Liver (tissue), 9 donors: Measurements from ENCODE around the gene HS3ST4. TPM values are rescaled to one million over a fixed set of nuclear protein-coding genes. Genes with fewer than 3 reads are reported as not detected.

Experiments used
- DNase-seq: peaks from one replicate; pipeline ENCODE4 v3.0.0-alpha.2; 2017; ENCODE audit warnings: low spot score
- H3K27ac ChIP-seq, 2 donors: one replicate each; pipeline ENCODE4 v1.7.0; 2013; ENCODE audit warnings: inconsistent platforms in 2 of 2, low read length in 2 of 2, control low read depth in 1 of 2, low read depth in 1 of 2, mild to moderate bottlenecking in 1 of 2
- H3K27me3 ChIP-seq, 4 donors: one replicate each; pipeline versions ENCODE4 v1.6.1 to v1.7.0; 2013; ENCODE audit warnings: low read length in 3 of 4, inconsistent platforms in 1 of 4, mild to moderate bottlenecking in 1 of 4, moderate library complexity in 1 of 4; ENCODE audit not compliant: control insufficient read depth in 4 of 4, insufficient read depth in 4 of 4
- H3K36me3 ChIP-seq, 4 donors: one replicate each; pipeline versions ENCODE4 v1.6.1 to v1.7.0; 2013; ENCODE audit warnings: low read length in 3 of 4, mild to moderate bottlenecking in 3 of 4, low read depth in 1 of 4, moderate library complexity in 1 of 4; ENCODE audit not compliant: control insufficient read depth in 4 of 4, insufficient read depth in 3 of 4
- H3K4me1 ChIP-seq, 4 donors: one replicate each; pipeline versions ENCODE4 v1.6.1 to v1.7.0; 2013; ENCODE audit warnings: low read length in 3 of 4, mild to moderate bottlenecking in 3 of 4, moderate library complexity in 1 of 4; ENCODE audit not compliant: control insufficient read depth in 4 of 4, insufficient read depth in 4 of 4
- H3K4me3 ChIP-seq, 3 donors: one replicate each; pipeline versions ENCODE4 v1.6.1 to v1.7.0; 2013; ENCODE audit warnings: low read length in 3 of 3, control low read depth in 1 of 3, low read depth in 1 of 3, mild to moderate bottlenecking in 1 of 3
- H3K9ac ChIP-seq, 2 donors: one replicate each; pipeline ENCODE4 v1.7.0; 2013; ENCODE audit warnings: low read length in 2 of 2, mild to moderate bottlenecking in 2 of 2, moderate library complexity in 2 of 2, control low read depth in 1 of 2, low read depth in 1 of 2
- H3K9me3 ChIP-seq, 4 donors: one replicate each; pipeline versions ENCODE4 v1.6.1 to v1.7.0; 2013; ENCODE audit warnings: low read length in 3 of 4; ENCODE audit not compliant: control insufficient read depth in 4 of 4
- ATF3 ChIP-seq: IDR thresholded peaks from 2 replicates; pipeline ENCODE4 v1.6.1; 2016; ENCODE audit warnings: antibody characterized with exemption
- CTCF ChIP-seq: fragments of 150-350 bp; IDR thresholded peaks from 2 replicates; pipeline ENCODE4 v1.5.1; 2017; ENCODE audit warnings: improper control_type of control experiment, low read depth, low read length; ENCODE audit not compliant: missing input control
- EGR1 ChIP-seq, 2 donors: IDR thresholded peaks; 2 replicates each; pipeline ENCODE4 v1.6.1; 2016 to 2018; ENCODE audit warnings: antibody characterized with exemption in 2 of 2, low read depth in 2 of 2
- FOXA1 ChIP-seq: IDR thresholded peaks from 2 replicates; pipeline ENCODE4 v1.6.1; 2016; ENCODE audit warnings: antibody characterized with exemption
- FOXA2 ChIP-seq: IDR thresholded peaks from 2 replicates; pipeline ENCODE4 v1.6.1; 2016; ENCODE audit warnings: antibody characterized with exemption
- HNF4A ChIP-seq, 2 donors: conservative IDR thresholded peaks; 2 replicates each; pipeline ENCODE4 v1.6.1; 2016; ENCODE audit warnings: antibody characterized with exemption in 2 of 2, mild to moderate bottlenecking in 2 of 2
- HNF4G ChIP-seq: IDR thresholded peaks from 2 replicates; pipeline ENCODE4 v1.6.1; 2016; ENCODE audit warnings: antibody characterized with exemption
- JUND ChIP-seq, 2 donors: IDR thresholded peaks; 2 replicates each; pipeline ENCODE4 v1.6.1; 2016; ENCODE audit warnings: antibody characterized with exemption in 2 of 2
- MAX ChIP-seq: IDR thresholded peaks from 2 replicates; pipeline ENCODE4 v1.6.1; 2016; ENCODE audit warnings: antibody characterized with exemption
- NR2F2 ChIP-seq: IDR thresholded peaks from 2 replicates; pipeline ENCODE4 v1.6.1; 2016; ENCODE audit warnings: antibody characterized with exemption
- RAD21 ChIP-seq, 2 donors: IDR thresholded peaks; 2 replicates each; pipeline ENCODE4 v1.6.1; 2016; ENCODE audit warnings: antibody characterized with exemption in 2 of 2, mild to moderate bottlenecking in 2 of 2
- REST ChIP-seq: IDR thresholded peaks from 2 replicates; pipeline ENCODE4 v1.6.1; 2016; ENCODE audit warnings: antibody characterized with exemption, mild to moderate bottlenecking
- RXRA ChIP-seq, 2 donors: IDR thresholded peaks; 2 replicates each; pipeline ENCODE4 v1.6.1; 2017 to 2018; ENCODE audit warnings: antibody characterized with exemption in 2 of 2, mild to moderate bottlenecking in 1 of 2
- TAF1 ChIP-seq: conservative IDR thresholded peaks from 2 replicates; pipeline ENCODE4 v1.6.1; 2016; ENCODE audit warnings: antibody characterized with exemption, mild to moderate bottlenecking
- ZBTB33 ChIP-seq: IDR thresholded peaks from 2 replicates; pipeline ENCODE4 v1.6.1; 2016; ENCODE audit warnings: antibody characterized with exemption
- WGBS: extraction: QIAGEN DNeasy Blood & Tissue Kit; methylation state at CpG from one replicate; pipeline ENCODE4 v1.1.7; 2013; 5-methylcytosine and 5-hydroxymethylcytosine counted together
- polyA plus RNA-seq, 2 donors: library from polyadenylated mRNA; stranded (reverse) in 1 of 2; unstranded in 1 of 2; fragments of 200-250 nt in 1 of 2; fragments of >200 nt in 1 of 2; fragmentation: Nextera tagmentation in 1 of 2; extraction: Ambion mirVana in 1 of 2; gene quantifications; one replicate each; pipeline versions ENCODE4 v1.2.1 to v1.2.3, GENCODE V29; 2013 to 2015
- total RNA-seq, 2 donors: library from RNA; depleted of rRNA; stranded (reverse); fragments of >200 nt; gene quantifications; one replicate each; pipeline ENCODE4 v1.2.3, GENCODE V29; 2014
- donor health status: healthy.
- donor health status: healthy.
- donor health status: healthy.
- donor health status: healthy.
- donor health status: healthy.

The HS3ST4 gene
- total and polyA plus RNA-seq, 4 donors: not detected

- no peak overlapping the region for H3K27ac ChIP-seq
- TF ChIP-seq ATF3 (no peak), HNF4A (conservative IDR thresholded peaks at IDR 0.05) (no peak), MAX (no peak), HNF4G (no peak), CTCF (no peak), RXRA (IDR thresholded peaks at IDR 0.05) (no peak), TAF1 (no peak), RAD21 (IDR thresholded peaks at IDR 0.05) (no peak), JUND (IDR thresholded peaks at IDR 0.05) (no peak), FOXA2 (no peak), REST (no peak)
- H3K4me1 ChIP-seq: no peaks in the 10 kb centered on the region
- 58% methylated on average over 1 of the region's 1 CpG for WGBS
- no peak overlapping the region for H3K4me3 ChIP-seq
- peaks cover 0 to 3% (median 0%) of the 10 kb centered on the region in 4 donors for H3K9me3 ChIP-seq
- no peak overlapping the region for H3K9ac ChIP-seq
- no peaks in the 10 kb centered on the region for H3K36me3 ChIP-seq
- no peak for DNase-seq
- peaks cover 0 to 6% (median 5%) of the 10 kb centered on the region in 4 donors for H3K27me3 ChIP-seq
Observed at GRCh38 chr16:25783226-25783625, 91.5 kb downstream of the HS3ST4 start.

- no peaks in the 10 kb centered on the region for H3K9me3 ChIP-seq
- WGBS: 46% methylated on average over 4 of the region's 4 CpGs
- no peak overlapping the region for H3K27ac ChIP-seq
- no peaks in the 10 kb centered on the region for H3K36me3 ChIP-seq
- TF ChIP-seq EGR1 (IDR thresholded peaks at IDR 0.05; ENCODE audit: low read depth in 2 of 2) (no peak), RXRA (IDR thresholded peaks at IDR 0.05) (no peak), FOXA2 (no peak)
- no peak overlapping the region for H3K4me3 ChIP-seq
- H3K4me1 ChIP-seq: no peaks in the 10 kb centered on the region
- no peak for DNase-seq
- no peak overlapping the region for H3K9ac ChIP-seq
- peaks cover 0 to 4% (median 0%) of the 10 kb centered on the region in 4 donors for H3K27me3 ChIP-seq
Observed at GRCh38 chr16:25785361-25785760, 93.6 kb downstream of the HS3ST4 start.

GRCh38 chr16:25786748-25787147 is 95.0 kb downstream of the HS3ST4 start:
- no peaks in the 10 kb centered on the region for H3K4me1 ChIP-seq
- no peak overlapping the region for H3K27ac ChIP-seq
- DNase-seq: no peak
- no peaks in the 10 kb centered on the region for H3K36me3 ChIP-seq
- H3K27me3 ChIP-seq: peaks cover 0 to 4% (median 1%) of the 10 kb centered on the region in 4 donors
- H3K9me3 ChIP-seq: no peaks in the 10 kb centered on the region
- 74% methylated on average over 4 of the region's 4 CpGs for WGBS
- H3K4me3 ChIP-seq: no peak overlapping the region
- H3K9ac ChIP-seq: no peak overlapping the region
- TF ChIP-seq FOXA1 (no peak), RXRA (IDR thresholded peaks at IDR 0.05) (no peak), MAX (no peak), CTCF (no peak), ATF3 (no peak), ZBTB33 (no peak), NR2F2 (no peak), HNF4G (no peak)
